HEK293 (cell line): ENCODE data around the gene DPYSL4.

Source experiments
- CTCF ChIP-seq: fragments of 450-650 bp; formaldehyde crosslinking; IDR thresholded peaks from 2 replicates; pipeline ENCODE4 v1.5.1; 2016; ENCODE audit warnings: missing biosample characterization, missing genetic modification characterization
- ZNF23 ChIP-seq: fragments of 450-650 bp; formaldehyde crosslinking; IDR thresholded peaks from 2 replicates; pipeline ENCODE4 v1.5.1; 2016; ENCODE audit warnings: missing biosample characterization, missing genetic modification characterization, borderline replicate concordance
- ZNF274 ChIP-seq, 2 experiments: fragments of 200-500 bp in 1 of 2; fragments of 450-650 bp in 1 of 2; sonication (Bioruptor generic) in 1 of 2; formaldehyde crosslinking in 1 of 2; IDR thresholded peaks; 2 replicates each; pipeline versions ENCODE4 v1.5.1 to v1.6.1; 2014 to 2016; ENCODE audit warnings: borderline replicate concordance in 1 of 2, inconsistent platforms in 1 of 2, low read length in 1 of 2, missing biosample characterization in 1 of 2, missing genetic modification characterization in 1 of 2
- ZNF362 ChIP-seq: fragments of 450-650 bp; formaldehyde crosslinking; IDR thresholded peaks from 2 replicates; pipeline ENCODE4 v1.5.1; 2016; ENCODE audit warnings: missing biosample characterization, missing genetic modification characterization
- ZSCAN30 ChIP-seq: fragments of 450-650 bp; IDR thresholded peaks from 2 replicates; pipeline ENCODE4 v1.5.1; 2018; ENCODE audit warnings: missing biosample characterization, mild to moderate bottlenecking, missing genetic modification characterization, moderate library complexity

- no peak for TF ChIP-seq CTCF
- TF ChIP-seq ZSCAN30 = no peak
- TF ChIP-seq ZNF274 (IDR thresholded peaks at IDR 0.05; ENCODE audit: low read length) = no peak
- TF ChIP-seq ZNF274 (tag by site-specific recombination; IDR thresholded peaks at IDR 0.05; ENCODE audit: borderline replicate concordance) = no peak
- no peak for TF ChIP-seq ZNF362
- TF ChIP-seq ZNF23 (tag by site-specific recombination) = no peak
These were observed 21.9 kb upstream of the DPYSL4 start for GRCh38 chr10:132164761-132165278.
